K562 (cell line): Measurements from ENCODE around the gene SAE1. TPM values are rescaled to one million over a fixed set of nuclear protein-coding genes. Genes with fewer than 3 reads are reported as not detected.

Source experiments
- ATF1 ChIP-seq, 2 experiments: fragments of 450-650 bp in 1 of 2; IDR thresholded peaks; 2 replicates each; pipeline ENCODE4 v1.6.1; 2016; ENCODE audit warnings: missing compliant biosample characterization in 1 of 2, missing genetic modification characterization in 1 of 2
- CREM ChIP-seq: IDR thresholded peaks from 2 replicates; pipeline ENCODE4 v1.6.1; 2014; ENCODE audit warnings: antibody characterized with exemption, low read depth
- MYNN ChIP-seq, 2 experiments: sonication (generic); formaldehyde crosslinking in 1 of 2; IDR thresholded peaks; 2 replicates each; pipeline versions ENCODE4 v1.5.0 to v1.6.1; 2016 to 2020; ENCODE audit warnings: antibody characterized with exemption in 1 of 2, missing genetic modification reagents in 1 of 2
- RFX1 ChIP-seq: fragments of 450-650 bp; IDR thresholded peaks from 2 replicates; pipeline ENCODE4 v1.6.1; 2016; ENCODE audit warnings: mild to moderate bottlenecking, moderate library complexity
- SREBF1 ChIP-seq: fragments of 150-350 bp; IDR thresholded peaks from 2 replicates; pipeline ENCODE4 v1.6.1; 2014; ENCODE audit warnings: antibody characterized with exemption, low read depth, low read length, borderline replicate concordance
- XRCC3 ChIP-seq: fragments of 450-650 bp; IDR thresholded peaks from 2 replicates; pipeline ENCODE4 v1.6.1; 2017; ENCODE audit warnings: mild to moderate bottlenecking, moderate library complexity
- ZFP1 ChIP-seq: fragments of 450-650 bp; formaldehyde crosslinking; IDR thresholded peaks from 2 replicates; pipeline ENCODE4 v1.4.0; 2020; ENCODE audit warnings: mild to moderate bottlenecking, mixed read lengths
- polyA plus RNA-seq, 8 experiments: library from polyadenylated mRNA; depleted of rRNA in 4 of 8; stranded (reverse) in 5 of 8; unstranded in 3 of 8; fragments of >200 nt; fragmentation: Nextera tagmentation in 2 of 8; fragmentation: Illumina TruSeq in 1 of 8; extraction: Ambion mirVana in 2 of 8; extraction: Trizol in 1 of 8; gene quantifications; 2 replicates each; pipeline versions ENCODE4 v1.2.1 to v1.2.3, GENCODE V29; 2011 to 2014; ENCODE audit warnings: inconsistent platforms in 1 of 8, missing spikeins in 1 of 8
- total RNA-seq, 7 experiments: library from RNA; depleted of rRNA in 6 of 7; stranded (reverse); fragments of >200 nt in 6 of 7; fragmentation: Illumina TruSeq in 2 of 7; extraction: Trizol in 2 of 7; gene quantifications; 2 replicates each; pipeline versions ENCODE4 v1.2.1 to v1.2.3, GENCODE V29; 2011 to 2021; ENCODE audit warnings: low replicate concordance in 1 of 7
- TF ChIP-seq, protein P1 (sequence below), 2 experiments: fragments of 450-650 bp in 1 of 2; sonication (generic) in 1 of 2; formaldehyde crosslinking in 1 of 2; IDR thresholded peaks in 1 of 2; conservative IDR thresholded peaks in 1 of 2; 2 replicates each; pipeline versions ENCODE4 v1.6.1 to v1.8.1; 2016 to 2023; ENCODE audit warnings: mild to moderate bottlenecking in 2 of 2, moderate library complexity in 2 of 2, inconsistent platforms in 1 of 2, missing genetic modification reagents in 1 of 2
- TF ChIP-seq, protein P2 (sequence below): fragments of 450-650 bp; IDR thresholded peaks from 2 replicates; pipeline ENCODE4 v1.6.1; 2016; ENCODE audit warnings: antibody characterized with exemption

Gene SAE1
- total and polyA plus RNA-seq, 9 of the 15 experiments (the other 6 are each of a cell fraction or from before 2014, with no cell fraction given): 82.8 to 299 (median 217) TPM

DNA sequence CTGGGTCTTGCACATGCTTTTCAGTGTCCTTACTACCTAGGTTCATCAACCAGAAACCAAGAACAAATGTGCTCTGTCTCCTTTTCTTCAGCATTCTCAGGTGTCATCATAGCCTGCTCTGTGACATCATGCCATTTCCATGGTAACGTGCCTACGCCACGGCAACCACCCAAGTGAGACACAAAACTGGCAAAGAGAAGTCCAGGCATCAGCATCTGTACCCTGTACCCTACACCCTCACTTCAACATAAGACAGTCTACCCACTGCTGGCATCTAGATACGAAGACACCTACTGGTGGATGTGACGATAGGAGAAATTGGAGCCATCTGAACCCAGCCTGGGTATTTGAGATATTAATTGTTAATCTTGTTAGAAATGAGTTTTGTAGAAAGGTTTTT lies 30.3 kb upstream of the SAE1 start (continued):
- TF ChIP-seq MYNN (IDR thresholded peaks at IDR 0.05) (peak; percentile 53; the same call in 1 of the 2 replicates), MYNN (CRISPR knock-in tag; IDR thresholded peaks at IDR 0.05) (no peak), RFX1 (peak; percentile 84), ATF1 (CRISPR knock-in tag; IDR thresholded peaks at IDR 0.05) (no peak), ATF1 (tag; IDR thresholded peaks at IDR 0.05) (0 out of 2 replicates have a peak, but pooled peaks have one; percentile 12), SREBF1 (no peak), ZFP1 (no peak), CREM (peak; percentile 40), XRCC3 (no peak)
- TF ChIP-seq, protein P1, sequence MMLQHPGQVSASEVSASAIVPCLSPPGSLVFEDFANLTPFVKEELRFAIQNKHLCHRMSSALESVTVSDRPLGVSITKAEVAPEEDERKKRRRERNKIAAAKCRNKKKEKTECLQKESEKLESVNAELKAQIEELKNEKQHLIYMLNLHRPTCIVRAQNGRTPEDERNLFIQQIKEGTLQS (IDR thresholded peaks at IDR 0.05): 0 out of 2 replicates have a peak, but pooled peaks have one; percentile 36
- TF ChIP-seq, protein P1 (CRISPR knock-in tag; conservative IDR thresholded peaks at IDR 0.05): no peak
- TF ChIP-seq, protein P2, sequence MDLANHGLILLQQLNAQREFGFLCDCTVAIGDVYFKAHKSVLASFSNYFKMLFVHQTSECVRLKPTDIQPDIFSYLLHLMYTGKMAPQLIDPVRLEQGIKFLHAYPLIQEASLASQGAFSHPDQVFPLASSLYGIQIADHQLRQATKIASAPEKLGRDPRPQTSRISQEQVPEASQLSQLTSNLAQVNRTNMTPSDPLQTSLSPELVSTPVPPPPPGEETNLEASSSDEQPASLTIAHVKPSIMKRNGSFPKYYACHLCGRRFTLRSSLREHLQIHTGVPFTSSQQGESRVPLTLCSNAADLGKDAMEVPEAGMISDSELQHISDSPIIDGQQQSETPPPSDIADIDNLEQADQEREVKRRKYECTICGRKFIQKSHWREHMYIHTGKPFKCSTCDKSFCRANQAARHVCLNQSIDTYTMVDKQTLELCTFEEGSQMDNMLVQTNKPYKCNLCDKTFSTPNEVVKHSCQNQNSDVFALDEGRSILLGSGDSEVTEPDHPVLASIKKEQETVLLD: no peak
